ENCODE results near the gene LMO4.

LMO4 gene

GRCh38 chr1:87362063-87362833 is 33.6 kb downstream of the LMO4 start:
- DNase-seq (ENCODE audit: low read depth), result no peak

- DNase-seq (ENCODE audit: low read depth), result no peak
Measured at GRCh38 chr1:87362834-87363426, 34.2 kb downstream of the LMO4 start.

- DNase-seq (ENCODE audit: low read depth), result no peak
Measured at GRCh38 chr1:87367549-87367948, 38.9 kb downstream of the LMO4 start.

- no peak for DNase-seq (ENCODE audit: low read depth)
Measured at GRCh38 chr1:87368907-87369306, 40.2 kb downstream of the LMO4 start.

- DNase-seq (ENCODE audit: low read depth), result no peak
Measured at GRCh38 chr1:87369736-87370478, 41.2 kb downstream of the LMO4 start.

GRCh38 chr1:87370544-87370943 is 41.9 kb downstream of the LMO4 start:
- DNase-seq (ENCODE audit: low read depth), result no peak

GRCh38 chr1:87379306-87379705 is 50.6 kb downstream of the LMO4 start:
- DNase-seq (ENCODE audit: low read depth), result no peak

- no peak for DNase-seq (ENCODE audit: low read depth)
Measured at GRCh38 chr1:87386217-87386790, 57.6 kb downstream of the LMO4 start.

GRCh38 chr1:87388411-87388810 is 59.7 kb downstream of the LMO4 start:
- DNase-seq (ENCODE audit: low read depth), result no peak

- DNase-seq (ENCODE audit: low read depth), result no peak
Measured at GRCh38 chr1:87389011-87389410, 60.3 kb downstream of the LMO4 start.

- no peak for DNase-seq (ENCODE audit: low read depth)
Measured at GRCh38 chr1:87389546-87389945, 60.9 kb downstream of the LMO4 start.

- no peak for DNase-seq (ENCODE audit: low read depth)
Measured at GRCh38 chr1:87392248-87393192, 63.8 kb downstream of the LMO4 start.

- no peak for DNase-seq (ENCODE audit: low read depth)
Measured at GRCh38 chr1:87393445-87394085, 64.9 kb downstream of the LMO4 start.

GRCh38 chr1:87394513-87394912 is 65.8 kb downstream of the LMO4 start:
- no peak for DNase-seq (ENCODE audit: low read depth)

- no peak for DNase-seq (ENCODE audit: low read depth)
Measured at GRCh38 chr1:87394982-87395381, 66.3 kb downstream of the LMO4 start.
